Stimulated activated CD4-positive, alpha-beta T cell treated with anti-CD3 and anti-CD28 coated beads, Interleukin-12 subunit alpha, Interleukin-12 subunit beta, amount 100 ng/mL, for 24 hours (primary cell): ENCODE results near the gene FAM72A.
"Not testable (repeated sequence)": the region's sequence is repeated elsewhere in the genome, so short reads cannot be mapped to it uniquely, and the experiment has no call there.

Experiments
- DNase-seq, 2 experiments: peaks; one replicate each; pipeline ENCODE4 v3.0.0-alpha.2; 2020; ENCODE audit warnings: low read depth in 2 of 2

FAM72A gene

GRCh38 chr1:206202789-206203363 lies at the start of gene FAM72A:
TSS of gene FAM72A (minus strand) at chr1:206202839. CDS start at chr1:206202025, 814 bp downstream.
- peak; percentile 91 to 93 for DNase-seq

GRCh38 chr1:206250953-206251681 lies 48.5 kb upstream of the FAM72A start:
- DNase-seq = not testable (repeated sequence)

GRCh38 chr1:206246129-206246886 lies 43.7 kb upstream of the FAM72A start:
- DNase-seq = not testable (repeated sequence)

DNA sequence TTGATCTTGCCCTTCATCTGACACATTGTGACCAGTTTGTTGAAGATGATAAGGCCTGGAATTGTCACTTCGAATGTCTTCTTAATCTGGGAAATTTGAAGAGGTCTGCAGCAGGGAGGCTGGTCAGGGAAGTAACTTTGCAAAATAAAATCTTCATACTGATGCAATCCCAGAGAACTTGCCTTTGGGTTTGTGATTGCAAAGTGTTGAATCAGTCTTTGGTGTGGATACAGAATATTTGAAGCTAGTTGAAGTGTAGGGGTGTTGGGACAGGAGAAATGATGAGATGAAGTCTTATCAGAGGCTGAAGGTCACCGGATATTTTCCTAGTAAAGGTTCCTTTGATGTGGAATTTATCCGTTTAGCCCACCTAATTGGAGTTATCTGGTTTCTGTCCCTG lies 42.8 kb upstream of the FAM72A start:
- DNase-seq = not testable (repeated sequence)

DNA sequence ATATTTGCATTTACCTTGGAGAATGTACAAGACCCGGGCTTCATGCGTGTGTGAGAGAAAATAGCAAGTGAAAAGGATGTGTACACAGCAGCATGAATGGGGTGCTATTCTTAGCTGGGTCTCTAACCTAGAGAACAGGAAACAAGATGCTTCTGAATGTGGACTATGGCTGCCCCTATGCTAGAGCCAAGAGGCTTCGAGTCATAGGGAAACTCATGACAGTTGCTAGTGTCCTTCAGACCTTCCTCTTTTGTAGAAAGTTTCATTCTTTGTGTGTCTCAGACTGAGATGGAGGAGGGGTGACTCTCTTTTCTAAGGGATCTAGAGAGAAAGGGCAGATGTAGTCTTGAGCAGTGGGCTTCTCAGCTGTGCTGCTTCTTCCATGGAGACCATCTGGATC lies 40.7 kb upstream of the FAM72A start:
- not testable (repeated sequence) for DNase-seq

DNA sequence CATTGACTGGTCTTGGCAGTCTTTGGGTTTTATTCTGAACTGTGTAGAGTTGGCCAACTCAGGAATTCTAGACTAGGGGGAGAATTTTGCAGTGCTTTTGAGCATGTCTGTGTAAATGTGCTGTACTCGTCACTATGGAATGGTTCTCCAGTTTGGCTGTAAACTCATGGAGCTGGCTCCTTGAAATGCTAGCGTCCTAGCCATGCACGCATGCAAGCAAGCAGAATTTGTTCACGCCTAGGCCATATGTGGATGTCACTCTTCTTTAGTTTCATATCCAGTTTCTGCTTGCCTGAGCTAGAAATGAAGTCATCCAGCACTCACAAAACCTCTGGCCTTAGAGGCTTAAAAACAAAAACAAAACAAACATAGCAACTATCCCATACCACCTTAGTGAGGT lies 37.6 kb upstream of the FAM72A start:
- not testable (repeated sequence) for DNase-seq

- DNase-seq = not testable (repeated sequence)
These were observed 32.6 kb upstream of the FAM72A start for GRCh38 chr1:206235190-206235589.

- not testable (repeated sequence) for DNase-seq
These were observed 31.7 kb upstream of the FAM72A start for GRCh38 chr1:206234189-206234916.

- not testable (repeated sequence) for DNase-seq
These were observed 30.5 kb upstream of the FAM72A start for GRCh38 chr1:206232970-206233645.

- DNase-seq = not testable (repeated sequence)
These were observed 29.4 kb upstream of the FAM72A start for GRCh38 chr1:206231989-206232388.

- not testable (repeated sequence) for DNase-seq
These were observed 26.6 kb upstream of the FAM72A start for GRCh38 chr1:206229286-206229685.

GRCh38 chr1:206226886-206227285 lies 24.2 kb upstream of the FAM72A start:
- not testable (repeated sequence) for DNase-seq

- DNase-seq = not testable (repeated sequence)
These were observed 22.7 kb upstream of the FAM72A start for GRCh38 chr1:206225386-206225785.

GRCh38 chr1:206224190-206224776 lies 21.6 kb upstream of the FAM72A start:
- DNase-seq = not testable (repeated sequence)

GRCh38 chr1:206221585-206221984 lies 18.9 kb upstream of the FAM72A start:
- not testable (repeated sequence) for DNase-seq

DNA sequence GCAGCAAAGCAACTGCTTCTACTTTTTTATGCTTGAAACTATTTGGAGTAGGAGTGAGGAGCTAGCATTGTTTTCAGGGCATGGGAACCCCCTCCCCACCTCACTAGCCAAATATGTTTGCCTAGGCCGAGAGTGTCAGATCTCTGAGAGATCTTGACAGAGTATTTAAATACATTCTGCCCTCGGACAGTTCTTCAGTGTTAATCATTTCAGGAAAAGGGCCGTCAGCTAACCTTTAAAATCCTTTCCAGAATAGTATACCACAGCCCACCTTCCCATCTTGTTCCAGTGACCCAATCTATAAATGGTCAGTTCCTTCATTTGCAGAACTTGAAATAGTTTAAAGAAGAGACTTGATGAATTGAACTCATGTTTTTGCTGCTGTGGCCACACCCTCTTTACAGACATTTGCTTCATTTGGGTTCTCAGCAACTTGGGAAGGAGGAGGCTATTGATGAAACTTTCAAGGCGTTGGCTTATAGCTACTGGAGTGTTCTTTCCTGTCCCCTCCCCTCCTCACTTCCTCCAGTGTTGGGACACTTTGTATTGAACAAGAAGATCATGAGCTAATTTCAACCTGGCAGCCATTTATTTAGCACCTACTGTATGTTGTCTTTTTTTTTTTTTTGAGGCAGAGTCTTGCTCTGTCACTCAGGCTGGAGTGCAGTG lies 17.8 kb upstream of the FAM72A start:
- DNase-seq = not testable (repeated sequence)

DNA sequence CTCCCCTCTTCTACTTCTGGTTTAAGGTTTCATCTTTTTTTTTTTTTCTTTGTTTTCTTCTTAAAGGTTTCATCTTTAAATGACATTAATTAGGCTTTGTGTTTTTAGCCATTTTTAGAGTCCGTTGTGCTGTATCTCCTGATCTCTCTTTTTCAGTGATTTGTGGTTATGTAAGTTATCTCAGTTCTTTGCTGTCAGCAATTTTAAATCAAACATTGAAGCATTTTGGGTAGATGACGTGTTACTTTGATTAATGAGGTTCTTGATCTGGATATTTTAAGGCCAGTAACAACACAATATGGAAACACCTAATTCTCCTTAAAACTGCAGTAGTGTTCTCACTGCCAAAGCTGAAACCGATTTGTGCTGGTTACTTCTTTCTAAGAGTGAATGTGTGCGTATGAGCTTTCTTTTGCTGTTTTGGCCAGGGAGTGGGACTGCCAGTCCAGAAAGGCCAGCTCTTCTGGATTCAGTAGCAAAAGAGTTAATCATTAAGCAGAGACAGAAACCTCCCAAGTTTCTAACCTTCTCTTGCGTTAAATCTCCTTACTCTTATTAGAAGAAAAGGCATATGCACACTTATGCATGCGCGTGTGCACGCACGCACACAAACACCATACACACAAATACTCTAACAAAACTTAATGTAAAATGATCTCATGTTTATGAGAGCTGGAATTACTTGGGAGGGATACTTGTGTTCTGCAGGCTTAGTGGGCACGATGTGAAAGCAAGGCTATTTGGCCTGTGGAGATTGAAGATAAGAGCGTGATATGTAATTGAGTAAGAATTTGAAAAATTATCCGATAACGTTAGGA lies 17.1 kb upstream of the FAM72A start:
- not testable (repeated sequence) for DNase-seq

GRCh38 chr1:206218765-206219164 lies 16.1 kb upstream of the FAM72A start:
- DNase-seq = not testable (repeated sequence)

DNA sequence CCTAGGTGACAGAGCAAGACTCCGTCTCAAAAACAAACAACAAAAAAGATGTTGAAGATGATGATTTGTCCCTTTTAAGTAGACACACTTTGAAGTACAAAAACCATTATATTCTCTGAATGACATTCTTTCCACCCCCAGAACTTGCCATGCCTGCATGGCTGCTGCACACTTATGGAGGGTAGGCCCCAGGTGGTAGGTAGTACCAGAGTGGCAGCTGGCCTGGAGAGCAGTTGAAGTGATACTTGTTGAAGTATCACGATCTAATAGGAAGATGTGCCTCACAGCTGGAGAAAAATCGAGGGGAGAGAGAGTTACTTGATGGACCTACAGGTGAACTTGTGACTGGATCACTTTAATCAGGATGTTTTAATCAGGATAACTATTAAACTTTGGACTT lies 15.6 kb upstream of the FAM72A start:
- DNase-seq = not testable (repeated sequence)
